BLaER1 (cell line): ENCODE measurements around the gene ACTRT2.

Source experiments
- H3K27ac ChIP-seq: shearing (Covaris generic); formaldehyde crosslinking; 2 replicates; pipeline ENCODE4 v1.8.1; 2022
- H3K27me3 ChIP-seq: shearing (Covaris generic); formaldehyde crosslinking; 2 replicates; pipeline ENCODE4 v1.8.1; 2022
- H3K36me3 ChIP-seq: shearing (Covaris generic); formaldehyde crosslinking; 2 replicates; pipeline ENCODE4 v1.8.1; 2022
- H3K4me1 ChIP-seq: shearing (Covaris generic); formaldehyde crosslinking; 2 replicates; pipeline ENCODE4 v1.8.1; 2022
- H3K4me2 ChIP-seq: shearing (Covaris generic); formaldehyde crosslinking; 2 replicates; pipeline ENCODE4 v1.8.1; 2022
- H3K4me3 ChIP-seq: shearing (Covaris generic); formaldehyde crosslinking; 2 replicates; pipeline ENCODE4 v1.8.1; 2022
- H3K9ac ChIP-seq: shearing (Covaris generic); formaldehyde crosslinking; 2 replicates; pipeline ENCODE4 v1.8.1; 2022
- H3K9me3 ChIP-seq: shearing (Covaris generic); formaldehyde crosslinking; 2 replicates; pipeline ENCODE4 v1.8.1; 2022
- H4K20me1 ChIP-seq: shearing (Covaris generic); formaldehyde crosslinking; 2 replicates; pipeline ENCODE4 v1.8.1; 2022
- Cebpa-rat ChIP-seq: shearing (Covaris generic); IDR thresholded peaks from 2 replicates; pipeline ENCODE4 v1.8.1; 2022

ACTRT2 gene

DNA sequence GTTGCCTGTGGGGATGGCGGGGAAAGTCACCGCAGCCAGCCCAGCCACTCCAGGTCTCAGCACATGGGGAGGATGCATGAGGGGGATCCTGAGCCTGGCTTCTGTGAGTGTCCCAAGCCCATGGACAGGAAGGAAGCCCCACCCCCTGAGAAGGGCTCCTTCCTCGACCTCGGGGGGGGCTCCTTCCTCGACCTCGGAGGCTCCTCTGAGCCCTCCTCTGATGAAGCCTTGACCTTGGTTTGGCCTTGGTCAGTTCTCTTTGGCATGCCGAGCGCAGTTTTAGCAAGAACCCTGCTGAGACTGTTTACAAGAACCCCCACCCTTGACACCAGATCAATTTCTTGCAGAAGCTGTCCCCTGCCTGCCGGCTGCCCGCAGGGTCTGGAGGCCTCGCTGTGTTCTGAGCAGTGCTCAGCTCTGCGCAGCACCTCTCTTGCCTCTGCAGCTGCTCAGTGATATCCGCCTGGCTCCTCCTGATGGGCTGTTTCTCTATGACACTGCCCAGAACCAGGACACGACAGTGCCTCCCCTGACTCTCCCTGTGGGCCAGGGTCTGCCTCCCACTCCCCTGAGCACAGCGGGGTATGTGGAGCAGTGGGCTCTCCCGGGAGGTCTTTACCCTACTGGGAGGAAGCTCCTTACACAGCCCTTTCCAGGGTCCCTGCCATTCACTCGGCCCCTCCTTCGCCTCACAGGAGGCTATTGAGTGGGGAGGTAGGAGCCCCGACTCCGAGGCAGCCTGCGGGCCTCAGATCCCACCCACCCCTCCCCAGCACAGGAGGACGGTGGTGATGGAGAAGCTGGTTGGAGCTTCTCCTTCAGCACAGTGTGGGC lies 15.4 kb downstream of the ACTRT2 start:
- no peak overlapping the region for H3K4me2 ChIP-seq
- no peak overlapping the region for H3K27ac ChIP-seq
- no peaks in the 10 kb centered on the region for H3K36me3 ChIP-seq
- no peak overlapping the region for H3K4me3 ChIP-seq
- no peaks in the 10 kb centered on the region for H3K9me3 ChIP-seq
- H4K20me1 ChIP-seq: peaks cover 28% of the 10 kb centered on the region; the same call in 1 of the 2 replicates
- H3K9ac ChIP-seq: no peak overlapping the region
- peaks cover 35% of the 10 kb centered on the region for H3K27me3 ChIP-seq
- no peak for TF ChIP-seq Cebpa-rat
- H3K4me1 ChIP-seq: peaks cover 28% of the 10 kb centered on the region

DNA sequence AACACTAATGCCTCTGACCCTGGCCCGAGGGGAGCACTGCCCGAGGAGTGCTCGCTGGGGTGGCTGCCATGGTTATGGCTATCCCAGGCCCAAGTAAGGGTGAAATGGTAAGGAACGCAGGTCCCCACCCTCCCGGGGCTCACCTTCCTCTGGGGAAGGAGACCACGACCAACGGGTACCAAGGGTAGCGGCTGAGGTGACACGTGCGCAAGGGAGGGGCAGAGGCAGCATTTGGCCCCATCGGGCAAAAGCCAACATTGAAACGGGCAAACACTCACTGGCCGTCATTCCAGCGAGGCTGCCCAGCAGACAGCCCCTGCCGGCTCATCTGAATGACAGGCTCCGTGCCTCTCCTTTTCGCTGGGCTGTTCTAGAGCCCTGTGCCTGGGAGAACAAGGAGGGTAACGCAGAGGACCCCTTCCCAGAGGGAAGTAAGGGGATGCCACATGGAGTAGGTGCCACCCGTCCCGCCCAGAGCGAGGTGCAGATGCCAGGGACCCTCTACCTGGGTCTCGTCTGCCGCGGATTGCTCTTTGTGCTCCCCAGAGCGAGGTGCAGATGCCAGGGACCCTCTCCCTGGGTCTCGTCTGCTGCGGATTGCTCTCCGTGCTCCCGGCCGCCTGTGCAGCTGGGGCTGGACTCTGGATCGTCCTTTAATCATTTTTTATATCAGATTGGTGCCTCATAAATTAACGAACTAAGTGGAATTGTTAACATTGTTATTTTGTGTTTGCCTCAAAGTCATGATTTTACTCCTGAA lies 16.2 kb downstream of the ACTRT2 start:
- H4K20me1 ChIP-seq: peaks cover 20% of the 10 kb centered on the region; the same call in 1 of the 2 replicates
- H3K27me3 ChIP-seq: peaks cover 27% of the 10 kb centered on the region
- no peak for TF ChIP-seq Cebpa-rat
- no peaks in the 10 kb centered on the region for H3K36me3 ChIP-seq
- H3K4me3 ChIP-seq: no peak overlapping the region
- no peak overlapping the region for H3K9ac ChIP-seq
- peaks cover 30% of the 10 kb centered on the region for H3K4me1 ChIP-seq
- no peaks in the 10 kb centered on the region for H3K9me3 ChIP-seq
- no peak overlapping the region for H3K27ac ChIP-seq
- no peak overlapping the region for H3K4me2 ChIP-seq

GRCh38 chr1:3038113-3038551 lies 16.9 kb downstream of the ACTRT2 start:
- H3K9me3 ChIP-seq: no peaks in the 10 kb centered on the region
- H3K9ac ChIP-seq: no peak overlapping the region
- H3K27me3 ChIP-seq: peaks cover 20% of the 10 kb centered on the region
- H4K20me1 ChIP-seq: peaks cover 16% of the 10 kb centered on the region; the same call in 1 of the 2 replicates
- no peaks in the 10 kb centered on the region for H3K36me3 ChIP-seq
- H3K4me1 ChIP-seq: peaks cover 30% of the 10 kb centered on the region
- H3K4me3 ChIP-seq: no peak overlapping the region
- TF ChIP-seq Cebpa-rat: no peak
- no peak overlapping the region for H3K27ac ChIP-seq
- H3K4me2 ChIP-seq: peak overlapping the region; percentile 57

GRCh38 chr1:3038571-3039181 lies 17.4 kb downstream of the ACTRT2 start:
- Histone ChIP-seq H3K27me3 (peaks cover 16% of the 10 kb centered on the region), H3K4me1 (peaks cover 24% of the 10 kb centered on the region), H3K36me3 (no peaks in the 10 kb centered on the region), H4K20me1 (peaks cover 11% of the 10 kb centered on the region; the same call in 1 of the 2 replicates), H3K4me2 (peak overlapping the region; percentile 57), H3K9ac (no peak overlapping the region), H3K9me3 (no peaks in the 10 kb centered on the region), H3K27ac (no peak overlapping the region), H3K4me3 (no peak overlapping the region)
- TF ChIP-seq Cebpa-rat: no peak

- Histone ChIP-seq H3K36me3 (no peaks in the 10 kb centered on the region), H3K27ac (no peak overlapping the region), H3K9ac (no peak overlapping the region), H3K4me2 (no peak overlapping the region), H3K4me3 (no peak overlapping the region), H3K9me3 (0 out of 2 replicates have a peak, but pooled peaks cover 3% of the 10 kb centered on the region), H3K27me3 (peaks cover 10% of the 10 kb centered on the region; the same call in 1 of the 2 replicates), H4K20me1 (peaks cover 11% of the 10 kb centered on the region; the same call in 1 of the 2 replicates), H3K4me1 (peaks cover 21% of the 10 kb centered on the region)
- no peak for TF ChIP-seq Cebpa-rat
Measured at GRCh38 chr1:3040004-3040403, 18.7 kb downstream of the ACTRT2 start.

DNA sequence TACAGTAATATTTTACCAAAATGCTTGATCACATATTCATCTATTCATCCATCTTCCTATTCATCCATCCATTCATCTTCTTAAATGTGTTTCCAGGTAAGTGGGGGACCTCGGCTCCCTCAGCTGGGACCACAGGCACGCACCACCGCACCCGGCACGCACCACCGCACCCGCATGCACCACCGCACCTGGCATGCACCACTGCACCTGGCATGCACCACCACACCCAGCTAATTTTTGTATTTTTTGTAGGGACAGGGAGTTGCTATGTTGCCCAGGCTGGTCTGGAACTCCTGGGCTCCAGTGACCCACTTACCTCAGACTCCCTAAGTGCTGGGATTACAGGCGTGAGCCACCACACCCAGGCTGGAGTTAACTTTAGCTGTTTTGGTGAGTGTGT lies 21.2 kb downstream of the ACTRT2 start:
- Histone ChIP-seq H3K4me1 (peaks cover 21% of the 10 kb centered on the region), H3K9me3 (0 out of 2 replicates have a peak, but pooled peaks cover 8% of the 10 kb centered on the region), H3K27ac (no peak overlapping the region), H3K4me3 (no peak overlapping the region), H3K36me3 (no peaks in the 10 kb centered on the region), H3K4me2 (peak overlapping the region; percentile 46), H3K27me3 (peaks cover 9% of the 10 kb centered on the region; the same call in 1 of the 2 replicates), H4K20me1 (peaks cover 11% of the 10 kb centered on the region; the same call in 1 of the 2 replicates), H3K9ac (no peak overlapping the region)
- TF ChIP-seq Cebpa-rat: no peak

- no peak overlapping the region for H3K4me3 ChIP-seq
- no peaks in the 10 kb centered on the region for H4K20me1 ChIP-seq
- no peak overlapping the region for H3K27ac ChIP-seq
- no peaks in the 10 kb centered on the region for H3K36me3 ChIP-seq
- TF ChIP-seq Cebpa-rat: no peak
- no peak overlapping the region for H3K4me2 ChIP-seq
- no peaks in the 10 kb centered on the region for H3K4me1 ChIP-seq
- H3K9ac ChIP-seq: no peak overlapping the region
- no peaks in the 10 kb centered on the region for H3K27me3 ChIP-seq
- H3K9me3 ChIP-seq: 0 out of 2 replicates have a peak, but pooled peaks cover 8% of the 10 kb centered on the region
Measured at GRCh38 chr1:3049164-3049563, 27.9 kb downstream of the ACTRT2 start.

DNA sequence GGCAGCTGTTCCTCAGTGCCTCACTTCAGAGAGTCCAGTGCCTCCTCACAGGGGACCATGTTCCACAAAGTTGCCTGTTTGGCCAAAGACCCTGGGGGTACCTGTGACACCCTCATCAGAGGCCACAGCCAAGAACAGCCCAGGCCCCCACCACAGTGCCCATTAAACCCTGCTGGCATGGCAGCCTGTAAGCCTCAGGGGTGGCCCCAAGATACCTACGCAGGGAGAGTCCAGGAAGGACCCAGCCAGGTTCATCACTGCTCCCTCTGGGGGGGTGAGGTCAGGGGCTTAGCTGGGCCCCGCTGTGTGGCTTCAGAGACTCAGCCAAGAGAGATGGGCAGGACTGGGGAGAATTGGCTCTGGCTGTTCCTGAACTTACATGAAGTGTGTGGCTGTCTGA lies 28.6 kb downstream of the ACTRT2 start:
- Histone ChIP-seq H4K20me1 (no peaks in the 10 kb centered on the region), H3K9me3 (0 out of 2 replicates have a peak, but pooled peaks cover 6% of the 10 kb centered on the region), H3K27ac (no peak overlapping the region), H3K4me1 (no peaks in the 10 kb centered on the region), H3K4me2 (no peak overlapping the region), H3K36me3 (no peaks in the 10 kb centered on the region), H3K27me3 (no peaks in the 10 kb centered on the region), H3K4me3 (no peak overlapping the region), H3K9ac (no peak overlapping the region)
- TF ChIP-seq Cebpa-rat: no peak

DNA sequence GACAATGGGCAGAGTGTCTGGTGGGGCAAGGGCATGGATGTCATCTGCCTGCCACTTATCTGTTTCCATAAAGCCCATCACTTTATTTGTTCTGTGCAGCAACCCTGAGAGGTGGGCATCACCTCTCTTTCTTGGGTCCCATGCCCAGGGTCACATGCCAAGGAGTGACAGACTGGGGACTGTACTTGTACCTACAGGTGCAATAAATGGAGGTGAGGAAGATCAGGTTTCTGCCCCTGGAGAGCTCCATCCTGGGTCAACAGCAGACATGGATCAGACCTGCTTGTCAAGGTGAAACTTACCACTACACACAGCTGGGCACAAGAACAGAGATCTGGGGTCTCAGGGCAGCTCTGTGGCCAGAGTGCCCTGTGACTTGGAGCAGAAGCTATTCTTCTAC lies 29.3 kb downstream of the ACTRT2 start:
- Histone ChIP-seq H3K9ac (no peak overlapping the region), H3K27ac (no peak overlapping the region), H3K4me3 (no peak overlapping the region), H3K27me3 (no peaks in the 10 kb centered on the region), H3K4me1 (no peaks in the 10 kb centered on the region), H4K20me1 (no peaks in the 10 kb centered on the region), H3K4me2 (no peak overlapping the region), H3K9me3 (no peaks in the 10 kb centered on the region), H3K36me3 (no peaks in the 10 kb centered on the region)
- no peak for TF ChIP-seq Cebpa-rat
